Right lung (tissue), 5 donors: ENCODE data around the gene USP20. TPM values are rescaled to one million over a fixed set of nuclear protein-coding genes. Genes with fewer than 3 reads are reported as not detected.

Experiments
- DNase-seq, 2 donors: peaks; one replicate each; pipeline ENCODE4 v3.0.0-alpha.2; 2013
- polyA plus RNA-seq, 5 donors: library from polyadenylated mRNA; unstranded; fragments of 120-200 nt; gene quantifications; one replicate each; pipeline versions ENCODE4 v1.2.1 to v1.2.3, GENCODE V29; 2013; ENCODE audit warnings: inconsistent platforms in 1 of 5, low replicate concordance in 1 of 5; ENCODE audit not compliant: insufficient read length in 5 of 5, insufficient read depth in 1 of 5

Gene USP20
- polyA plus RNA-seq, 5 donors = 17.3 to 24.3 (median 21.0) TPM

DNA sequence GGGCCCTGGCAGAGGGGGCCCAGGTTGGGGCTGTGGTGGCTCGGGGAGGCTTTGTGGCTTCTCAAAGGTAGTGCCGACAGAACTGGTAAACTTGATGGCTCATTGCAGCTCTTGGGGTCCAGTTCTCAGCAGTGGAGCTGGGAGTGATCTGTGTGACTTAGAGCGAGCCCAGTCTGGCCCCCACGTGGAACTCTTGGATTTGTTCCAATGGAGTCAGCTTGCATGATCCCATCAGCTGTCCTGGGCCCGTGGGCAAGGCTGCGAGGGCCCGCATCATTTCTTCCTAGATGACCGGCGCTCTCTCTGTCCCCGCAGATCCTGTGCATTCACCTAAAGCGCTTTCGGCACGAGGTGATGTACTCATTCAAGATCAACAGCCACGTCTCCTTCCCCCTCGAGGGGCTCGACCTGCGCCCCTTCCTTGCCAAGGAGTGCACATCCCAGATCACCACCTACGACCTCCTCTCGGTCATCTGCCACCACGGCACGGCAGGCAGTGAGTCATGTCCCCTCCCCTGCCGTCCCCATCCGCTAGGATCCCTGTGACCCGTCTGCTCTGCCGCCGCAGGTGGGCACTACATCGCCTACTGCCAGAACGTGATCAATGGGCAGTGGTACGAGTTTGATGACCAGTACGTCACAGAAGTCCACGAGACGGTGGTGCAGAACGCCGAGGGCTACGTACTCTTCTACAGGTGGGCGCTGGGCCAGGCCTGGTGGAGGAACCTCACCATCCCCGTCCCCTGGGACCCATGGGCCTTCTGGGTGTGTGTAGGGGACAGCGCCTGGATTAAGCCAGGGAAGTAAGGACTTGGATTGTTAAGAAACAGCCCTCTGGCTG, 39.2 kb downstream of the USP20 start:
- DNase-seq = no peak

DNA sequence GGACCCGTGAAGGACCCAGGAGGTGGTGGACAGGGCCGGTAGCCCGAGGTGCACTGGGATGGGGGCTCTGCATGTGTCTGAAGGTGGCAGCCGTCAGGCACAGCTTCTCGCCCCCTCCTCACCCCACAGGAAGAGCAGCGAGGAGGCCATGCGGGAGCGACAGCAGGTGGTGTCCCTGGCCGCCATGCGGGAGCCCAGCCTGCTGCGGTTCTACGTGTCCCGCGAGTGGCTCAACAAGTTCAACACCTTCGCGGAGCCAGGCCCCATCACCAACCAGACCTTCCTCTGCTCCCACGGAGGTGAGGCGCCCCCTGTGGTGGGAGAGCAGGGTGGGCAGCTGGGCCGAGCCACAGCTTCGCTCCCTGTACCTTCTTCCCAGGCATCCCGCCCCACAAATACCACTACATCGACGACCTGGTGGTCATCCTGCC, 39.9 kb downstream of the USP20 start:
- DNase-seq = no peak

DNA sequence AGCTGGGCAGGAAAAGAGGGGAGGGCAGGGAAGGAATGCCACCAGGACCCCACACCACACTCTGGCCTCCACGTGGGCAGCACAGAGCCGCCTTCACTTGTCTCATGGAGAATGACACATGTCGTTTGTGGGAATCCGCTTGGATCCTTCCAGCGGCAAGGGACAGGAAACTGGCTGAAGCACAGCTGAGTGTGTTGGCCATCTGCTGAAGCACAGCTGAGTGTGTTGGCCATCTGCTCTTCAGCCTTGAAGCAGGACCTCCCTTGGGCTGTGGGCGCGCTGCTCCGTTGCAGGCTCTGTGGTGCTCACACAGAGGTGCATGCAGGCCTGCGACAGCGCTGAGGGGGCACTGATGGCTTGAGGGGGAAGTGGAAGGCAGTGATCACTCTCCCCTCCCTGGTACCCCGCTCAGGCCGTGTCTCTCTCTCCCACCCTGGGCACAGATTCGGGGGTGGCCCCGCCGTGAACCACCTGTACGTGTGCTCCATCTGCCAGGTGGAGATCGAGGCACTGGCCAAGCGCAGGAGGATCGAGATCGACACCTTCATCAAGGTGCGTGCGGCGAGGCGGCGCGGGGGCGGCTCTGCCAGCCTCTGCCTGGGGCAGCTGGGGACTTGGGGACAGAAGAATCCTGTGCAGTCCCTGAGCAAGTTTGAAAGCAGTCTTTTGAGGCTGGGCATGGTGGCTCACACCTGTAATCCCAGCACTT, 40.6 kb downstream of the USP20 start:
- no peak for DNase-seq

DNA sequence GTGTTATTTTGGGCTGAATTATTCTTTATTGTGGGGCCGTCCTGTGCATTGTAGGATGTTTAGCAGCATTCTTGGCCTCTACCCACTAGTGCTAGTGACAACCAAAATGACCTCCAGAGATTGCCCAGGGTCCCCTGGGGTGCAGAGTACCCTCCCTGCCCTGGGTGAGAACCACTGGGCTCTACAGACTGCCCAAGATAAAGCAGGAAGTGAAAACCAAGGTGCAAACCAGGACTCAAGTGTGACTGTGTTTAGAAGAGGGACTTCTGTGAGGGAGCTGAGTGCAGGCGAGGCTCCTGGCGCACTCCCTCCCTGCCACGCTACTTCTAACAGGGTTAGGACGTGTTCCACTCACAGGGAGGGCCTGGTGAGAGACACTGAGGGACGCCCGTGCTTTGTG, 41.6 kb downstream of the USP20 start:
- DNase-seq = no peak

DNA sequence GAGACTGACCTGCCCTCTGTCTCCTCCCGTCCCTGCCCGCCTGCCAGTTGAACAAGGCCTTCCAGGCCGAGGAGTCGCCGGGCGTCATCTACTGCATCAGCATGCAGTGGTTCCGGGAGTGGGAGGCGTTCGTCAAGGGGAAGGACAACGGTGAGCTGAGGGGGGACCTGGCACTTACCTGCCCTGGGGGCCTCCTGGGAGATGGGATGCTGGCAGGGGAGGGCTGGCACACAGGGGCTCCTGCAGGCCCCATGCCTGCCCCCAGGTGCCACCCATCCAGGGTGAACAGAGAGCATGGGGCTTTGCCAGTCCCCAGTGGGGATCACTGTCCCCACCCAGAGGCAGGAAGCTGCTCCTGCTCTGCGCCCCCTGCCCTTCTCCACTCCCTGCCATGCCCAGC, 43.0 kb downstream of the USP20 start:
- DNase-seq = no peak

DNA sequence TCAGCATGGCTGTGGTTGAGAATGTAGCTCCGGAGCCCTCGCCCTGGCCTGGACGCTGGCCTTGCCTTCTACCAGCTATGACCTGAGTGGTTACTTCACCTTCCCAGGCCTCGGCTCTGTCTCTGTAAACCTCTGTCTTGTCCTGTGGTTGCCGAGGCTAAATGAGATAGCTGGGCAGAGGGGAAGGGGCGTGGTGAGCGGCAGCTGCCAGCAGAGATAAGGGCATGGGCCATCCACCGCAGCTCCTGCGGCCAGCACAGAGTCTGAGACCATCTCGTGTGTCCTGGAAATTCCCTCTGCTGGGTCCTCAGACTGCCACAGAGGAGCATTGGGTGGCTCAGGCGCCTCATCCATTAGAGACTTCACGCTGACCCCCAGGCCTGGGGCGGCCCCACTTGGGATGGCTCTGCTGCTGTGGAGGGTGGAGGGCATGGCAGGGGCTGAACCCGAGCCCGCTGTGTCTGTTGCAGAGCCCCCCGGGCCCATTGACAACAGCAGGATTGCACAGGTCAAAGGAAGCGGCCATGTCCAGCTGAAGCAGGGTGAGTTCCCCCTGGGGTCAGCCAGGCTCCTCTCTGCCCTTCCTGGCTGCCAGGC, 43.9 kb downstream of the USP20 start:
- DNase-seq = no peak

DNA sequence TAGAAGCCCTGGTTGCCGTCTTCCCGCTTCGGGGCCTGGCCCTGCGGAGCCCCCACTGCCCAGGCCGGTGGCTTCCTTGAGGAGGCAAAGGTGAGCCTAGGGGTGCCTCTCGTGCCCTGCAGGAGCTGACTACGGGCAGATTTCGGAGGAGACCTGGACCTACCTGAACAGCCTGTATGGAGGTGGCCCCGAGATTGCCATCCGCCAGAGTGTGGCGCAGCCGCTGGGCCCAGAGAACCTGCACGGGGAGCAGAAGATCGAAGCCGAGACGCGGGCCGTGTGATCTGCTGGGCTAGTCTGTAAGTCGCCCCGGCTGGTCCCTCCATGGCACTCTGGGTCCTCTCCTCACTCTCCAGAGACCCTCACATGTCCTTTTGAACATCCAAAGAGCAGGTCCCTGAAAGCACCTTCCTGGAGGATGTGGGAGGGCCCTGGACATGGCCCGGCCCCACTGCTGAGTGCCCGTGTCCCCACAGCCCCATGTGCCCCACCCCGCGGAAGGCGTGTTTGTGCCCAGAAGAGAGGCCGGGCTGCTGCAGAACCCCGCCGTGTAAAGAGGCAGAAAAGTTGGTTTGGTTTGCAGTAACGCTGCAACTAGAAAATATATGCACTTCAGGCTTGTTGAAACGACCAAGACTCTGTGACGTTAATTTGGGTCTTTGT, 44.9 kb downstream of the USP20 start:
- no peak for DNase-seq

DNA sequence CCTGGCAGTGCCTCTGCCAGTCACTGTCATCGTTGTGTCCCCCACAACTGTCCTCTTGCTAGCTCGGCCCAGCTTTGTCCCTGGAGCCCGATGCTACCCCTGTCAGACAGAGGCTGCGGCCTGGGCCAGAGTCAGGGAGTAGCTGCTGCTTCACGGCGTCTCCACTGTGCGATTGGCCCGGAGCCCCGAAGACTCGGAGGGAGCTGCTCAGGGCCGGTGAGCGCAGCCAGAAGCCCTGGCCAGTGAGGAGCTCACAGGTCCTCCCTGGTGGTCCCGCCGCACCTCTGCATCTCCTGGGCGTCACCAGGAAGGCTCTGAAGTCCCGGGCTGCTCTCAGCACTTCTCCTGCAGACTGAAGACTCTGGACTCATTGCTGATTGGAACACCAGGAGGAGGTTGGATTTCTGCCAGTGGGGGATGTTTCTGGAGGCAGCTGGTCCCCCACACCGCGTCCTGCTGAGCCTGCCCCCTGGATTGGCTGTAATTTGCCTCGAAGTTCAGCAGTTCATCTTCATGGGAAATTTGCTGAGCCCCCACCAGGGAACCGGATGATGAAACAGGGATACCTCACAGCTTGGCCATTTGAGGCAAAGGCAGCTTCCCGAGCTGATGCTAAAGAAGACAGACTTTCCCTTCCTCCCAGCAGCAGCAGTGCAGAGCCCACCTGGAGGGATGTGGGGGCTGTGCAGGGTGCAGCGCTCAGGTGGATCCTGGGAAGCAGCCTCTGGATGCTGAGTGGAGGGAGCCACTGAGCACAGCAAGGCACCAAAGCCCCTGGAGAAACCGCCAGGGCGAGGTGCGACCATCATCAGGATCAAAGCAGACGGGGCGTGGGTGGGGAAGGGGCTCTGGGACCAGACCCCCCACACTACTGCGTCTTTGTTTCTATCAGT, 45.6 kb downstream of the USP20 start:
- DNase-seq = no peak

DNA sequence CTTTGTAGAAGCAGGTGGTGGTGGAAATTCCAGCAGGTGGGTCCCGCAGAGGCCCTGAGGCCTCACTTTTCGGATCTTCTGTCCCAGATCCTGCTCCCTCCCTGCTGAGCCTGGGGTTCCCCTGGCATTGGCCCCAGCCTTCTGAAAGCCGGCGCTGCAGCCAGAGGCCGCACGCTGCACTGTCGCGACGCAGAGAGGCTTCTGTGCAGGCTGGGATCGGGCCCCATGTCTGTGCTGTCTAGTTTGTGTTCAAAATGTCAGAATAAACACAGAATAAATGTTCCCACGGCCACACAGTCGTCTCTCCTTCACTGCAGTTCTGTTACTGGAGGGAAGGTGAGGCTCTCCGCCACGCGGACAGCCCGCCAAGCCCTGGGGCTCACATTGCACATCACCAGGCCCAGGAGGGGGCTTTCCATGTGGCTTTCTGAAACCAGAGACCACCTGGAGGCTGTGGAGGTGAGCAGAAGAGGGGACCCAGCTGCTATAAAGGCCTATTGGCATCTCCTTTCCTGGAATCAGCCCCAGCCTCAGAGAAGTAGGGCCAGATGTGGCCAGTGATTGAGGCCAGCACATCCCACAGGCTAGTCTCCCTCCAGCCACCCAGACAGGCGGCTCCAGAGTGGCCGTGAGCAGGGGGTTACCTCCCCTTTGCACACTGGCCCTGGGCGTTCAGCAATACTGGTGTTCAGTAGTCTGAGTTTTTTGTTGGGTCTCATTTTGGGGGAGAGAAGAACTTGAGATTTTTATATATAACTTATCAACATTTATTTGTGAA, 46.5 kb downstream of the USP20 start:
- no peak for DNase-seq

DNA sequence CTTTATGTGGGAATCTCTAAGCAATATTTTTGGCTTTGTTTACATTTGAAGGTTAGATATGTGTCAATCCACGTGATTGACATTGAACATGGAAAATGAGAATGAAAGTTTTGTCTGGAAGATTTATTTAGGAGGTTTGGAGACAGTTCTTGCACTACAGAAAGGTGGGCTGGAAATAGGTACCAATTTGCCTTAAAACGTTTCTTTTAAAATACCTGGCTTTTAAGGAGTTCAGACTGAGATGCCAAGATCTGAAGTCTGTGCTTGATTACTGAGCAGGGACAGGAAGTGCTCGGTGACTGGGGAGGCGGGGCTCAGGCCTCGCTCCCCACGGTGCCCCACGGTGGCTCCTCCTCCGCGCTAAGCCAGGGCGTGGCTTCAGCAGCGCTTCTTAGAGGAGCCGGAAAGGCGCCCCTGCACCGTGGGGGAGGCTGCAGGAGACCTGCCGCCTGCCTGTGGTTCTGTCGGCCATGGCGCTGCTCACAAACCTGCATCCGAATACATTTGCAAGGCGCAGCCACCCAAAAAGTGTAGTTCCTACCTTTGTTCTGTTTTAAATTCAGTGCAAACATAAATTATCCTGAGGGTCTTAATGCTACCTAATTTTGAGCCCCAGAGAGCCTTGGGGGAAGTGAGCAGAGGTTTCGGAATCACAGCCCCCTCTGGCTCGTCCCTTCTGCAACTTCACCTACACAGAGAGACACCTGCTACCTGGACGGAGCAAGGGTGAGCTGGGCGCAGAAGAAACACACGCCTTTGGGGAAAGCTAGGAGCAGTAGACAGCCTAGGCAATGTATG, 49.2 kb downstream of the USP20 start:
- peak; percentile 74 to 75 for DNase-seq

DNA sequence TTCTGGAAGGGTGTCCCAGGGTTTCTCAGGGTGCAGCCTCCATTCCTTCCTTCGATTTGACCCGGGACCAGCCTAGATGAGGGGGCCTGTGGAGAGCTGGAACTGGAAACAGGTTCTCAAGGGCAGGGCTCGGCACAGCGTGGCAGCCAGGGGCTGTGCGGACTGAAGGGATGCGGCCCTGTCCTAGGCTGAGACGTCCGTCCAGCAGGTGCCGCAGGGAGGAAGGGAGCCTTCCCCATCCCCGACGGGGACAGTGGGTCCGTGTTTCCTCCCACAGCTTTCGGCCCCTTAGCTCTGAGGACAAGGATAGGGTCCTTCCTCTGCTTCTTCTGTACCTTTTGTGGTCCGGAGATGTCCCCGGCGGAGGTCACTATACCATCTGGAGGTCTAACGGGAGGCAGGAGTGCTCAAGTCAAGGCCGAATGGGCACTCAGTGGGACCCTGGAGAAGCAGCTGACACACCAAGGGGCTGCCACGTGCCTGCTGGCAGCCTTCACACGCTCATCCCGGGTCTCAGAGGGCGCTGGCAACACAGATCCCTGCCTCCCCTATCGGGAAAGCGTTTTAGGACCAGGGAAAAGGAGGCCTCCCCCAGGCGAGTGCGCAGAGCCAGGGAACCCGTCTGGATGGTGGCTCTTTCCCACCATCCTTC, 49.9 kb downstream of the USP20 start:
- no peak for DNase-seq

DNA sequence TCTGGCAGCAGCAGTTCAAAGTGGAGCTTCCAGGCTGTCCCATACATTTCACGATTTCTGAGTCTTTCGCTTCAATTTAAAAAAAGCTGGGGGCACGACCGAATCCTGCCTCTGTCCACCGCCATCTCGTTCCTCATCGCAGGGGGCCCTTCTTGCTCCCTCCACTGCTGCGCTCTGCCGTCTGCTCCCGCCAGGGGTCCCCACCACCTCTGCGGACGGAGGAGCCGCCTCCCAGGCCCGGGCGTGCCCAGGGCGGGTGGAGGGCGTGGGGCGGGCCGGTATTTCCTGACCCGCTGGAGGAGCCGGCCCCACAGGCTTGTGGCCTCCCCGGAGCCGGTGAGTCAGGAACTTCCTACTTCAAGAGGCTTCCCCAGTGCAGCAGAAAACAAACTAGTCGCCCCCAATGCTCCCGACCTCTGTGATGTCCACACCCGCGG, 50.4 kb downstream of the USP20 start:
- DNase-seq = peak; percentile 69 to 75

DNA sequence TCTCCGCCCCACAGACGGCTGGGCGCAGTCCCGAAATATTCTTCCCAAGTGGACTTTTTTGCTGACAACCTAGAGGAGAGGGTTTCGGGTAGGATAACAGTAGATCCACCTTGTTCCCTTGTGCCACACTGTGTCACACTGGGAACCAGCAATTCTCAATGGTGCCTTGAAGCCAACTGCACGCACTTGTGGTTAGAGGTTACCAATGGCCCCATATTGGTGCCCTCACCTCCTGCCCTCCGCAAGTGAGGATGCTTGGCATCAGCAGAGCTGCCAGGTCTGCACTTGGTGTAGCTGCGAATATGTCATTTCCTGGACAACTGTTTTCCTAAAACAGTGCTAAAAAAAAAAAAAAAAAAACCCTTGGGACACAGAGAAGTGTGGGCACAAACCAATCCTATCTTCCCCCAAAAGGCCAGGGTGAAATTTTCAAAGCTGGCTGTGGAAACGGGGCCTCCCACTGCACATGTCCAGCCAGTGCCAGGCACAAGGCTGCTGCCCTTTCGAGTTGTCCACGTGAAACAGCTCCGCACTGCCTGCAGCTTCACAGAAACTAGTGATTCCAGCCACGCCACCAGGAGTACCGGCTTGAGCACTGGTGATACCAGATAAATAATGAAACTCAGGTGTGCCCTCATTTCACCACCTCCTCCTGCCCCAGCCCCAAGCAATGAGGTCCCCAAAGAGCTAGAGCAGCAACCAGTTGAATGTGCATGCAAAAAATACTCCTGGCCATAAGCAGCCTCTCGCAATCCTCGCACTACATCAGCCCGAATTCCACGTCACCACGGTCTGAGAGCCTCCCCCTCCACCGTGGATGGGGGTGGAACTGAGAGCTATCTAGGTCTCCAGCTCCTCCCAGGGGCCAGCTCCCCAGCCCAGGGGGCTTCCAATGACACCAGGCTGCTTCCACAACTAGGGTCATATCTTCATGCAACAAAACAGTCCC, 51.2 kb downstream of the USP20 start:
- no peak for DNase-seq

DNA sequence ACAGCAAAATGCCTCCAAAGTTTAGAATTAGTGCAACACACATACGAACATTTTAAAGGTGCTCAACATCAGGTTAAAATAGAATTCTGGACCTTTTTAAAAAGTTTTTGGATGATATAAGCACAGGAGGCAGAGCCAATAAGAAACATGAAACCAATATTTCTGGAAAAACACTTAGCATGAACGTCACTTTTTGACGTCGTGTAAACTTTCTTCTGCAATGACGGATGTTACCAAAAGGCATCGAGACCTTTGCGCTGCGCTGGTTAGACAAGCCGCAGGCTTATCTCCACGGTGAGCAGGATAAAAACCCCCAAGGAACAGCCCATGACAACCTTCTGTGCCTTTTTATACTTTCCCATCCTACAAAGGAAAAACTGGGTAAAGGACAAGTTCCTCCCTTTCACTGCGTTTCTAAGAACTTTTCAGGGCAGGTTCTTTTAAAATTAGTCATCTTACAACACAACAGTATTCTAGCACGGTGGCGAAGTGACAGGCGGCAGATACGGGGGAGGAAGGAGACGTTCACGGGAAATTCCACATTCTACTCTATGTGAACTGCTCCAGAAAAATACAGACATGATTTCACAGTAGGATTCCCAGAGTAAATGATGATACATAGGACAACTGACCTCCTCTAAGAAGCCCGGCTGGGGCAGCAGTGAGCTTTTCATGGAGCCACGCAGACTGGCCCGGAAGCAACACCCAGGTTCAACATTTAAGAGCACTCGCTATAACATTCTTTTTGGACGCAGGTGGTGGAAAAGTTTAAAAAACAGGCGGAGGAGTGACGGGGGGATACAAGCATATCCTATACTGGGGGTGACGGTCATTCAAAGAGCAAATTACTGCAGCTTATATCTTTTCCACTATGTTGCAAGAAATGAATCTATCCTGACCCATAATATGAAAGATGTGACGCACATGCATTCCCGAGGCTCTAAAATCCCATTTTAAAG, 52.4 kb downstream of the USP20 start:
- no peak for DNase-seq

DNA sequence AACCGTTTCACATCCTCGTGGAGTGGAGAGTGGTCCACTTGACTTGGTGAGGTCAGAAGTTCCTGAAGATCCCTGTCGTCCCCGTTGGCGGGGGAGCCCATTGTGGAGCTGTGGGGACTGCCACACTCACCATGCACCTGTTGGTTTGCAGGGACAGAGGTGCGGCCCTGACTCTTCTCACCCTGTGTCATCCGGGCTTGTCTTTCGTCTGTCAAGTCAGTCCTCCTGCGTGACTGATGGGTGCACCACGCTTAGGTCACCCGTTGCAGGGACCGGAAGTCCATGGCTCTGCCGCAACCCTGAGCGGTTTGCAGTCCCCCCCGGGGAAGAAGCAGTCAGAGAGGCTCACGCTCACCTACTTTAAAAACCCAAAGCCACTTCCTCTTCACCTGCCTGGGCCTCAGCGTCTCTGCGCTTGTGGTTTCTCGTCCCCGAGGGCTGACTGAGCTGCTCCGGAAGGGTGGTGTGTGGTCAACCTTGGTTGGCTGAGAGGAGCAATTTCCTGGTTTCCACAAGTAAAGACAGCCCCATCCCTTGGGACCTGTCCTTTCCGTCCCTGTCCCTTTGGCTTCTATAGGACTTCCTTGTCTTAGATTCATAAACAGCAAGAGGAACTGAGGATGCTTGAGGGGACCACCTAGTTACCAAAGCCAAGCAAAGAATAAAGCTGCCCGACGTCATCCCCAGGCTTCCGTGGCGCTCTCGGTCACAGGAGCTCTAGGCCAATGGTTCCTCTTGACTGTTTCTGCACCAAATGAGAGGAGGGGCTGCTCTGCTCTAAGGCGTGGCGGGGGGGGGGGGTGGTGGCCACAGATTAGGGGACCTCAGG, 53.2 kb downstream of the USP20 start:
- DNase-seq = no peak
